CD4-positive, CD25-positive, alpha-beta regulatory T cell (primary cell): ENCODE results near the gene TMPRSS4. TPM values are rescaled to one million over a fixed set of nuclear protein-coding genes. Genes with fewer than 3 reads are reported as not detected.

Experiments used
- ATAC-seq, 2 donors: fragments of 150-1000 bp; cut with Tn5 transposase; one replicate each; pipeline ENCODE4 v1.10.0; 2021; ENCODE audit warnings: low read depth in 2 of 2, moderate number of reproducible peaks in 2 of 2, moderate library complexity in 1 of 2
- DNase-seq, 3 donors: peaks; one replicate each; pipeline versions ENCODE4 v3.0.0 to v3.0.0-alpha.2; 2012 to 2022; ENCODE audit warnings: mixed read lengths in 1 of 3
- H3K27ac ChIP-seq: one replicate; pipeline ENCODE4 v1.7.0; 2013; ENCODE audit warnings: mild to moderate bottlenecking, low read length; ENCODE audit not compliant: insufficient read depth, poor library complexity, severe bottlenecking
- H3K27me3 ChIP-seq: one replicate; pipeline ENCODE4 v1.7.0; 2013; ENCODE audit warnings: low read length; ENCODE audit not compliant: control insufficient read depth, insufficient read depth
- H3K36me3 ChIP-seq: one replicate; pipeline ENCODE4 v1.7.0; 2013; ENCODE audit warnings: mild to moderate bottlenecking, low read length, moderate library complexity; ENCODE audit not compliant: control insufficient read depth, insufficient read depth
- H3K4me1 ChIP-seq: 2 replicates; pipeline ENCODE4 v1.7.0; 2013; ENCODE audit warnings: mild to moderate bottlenecking, low read length; ENCODE audit not compliant: insufficient read depth, control insufficient read depth, poor library complexity, severe bottlenecking
- H3K4me3 ChIP-seq: one replicate; pipeline ENCODE4 v1.7.0; 2013; ENCODE audit warnings: low read depth, mild to moderate bottlenecking, low read length, moderate library complexity
- H3K9me3 ChIP-seq, 2 experiments: 1 replicate in 1 of 2; 2 replicates in 1 of 2; pipeline ENCODE4 v1.7.0; 2013; ENCODE audit warnings: low read length in 2 of 2, mild to moderate bottlenecking in 1 of 2, moderate library complexity in 1 of 2; ENCODE audit not compliant: control insufficient read depth in 2 of 2
- H3K27ac Mint-ChIP-seq, 3 donors: one replicate each; pipeline ENCODE4 v1.8.0; 2020 to 2022; ENCODE audit warnings: mild to moderate bottlenecking in 3 of 3, mixed read lengths in 3 of 3, moderate library complexity in 2 of 3
- H3K27me3 Mint-ChIP-seq: one replicate; pipeline ENCODE4 v1.8.0; 2022; ENCODE audit warnings: mild to moderate bottlenecking, mixed read lengths
- H3K36me3 Mint-ChIP-seq: one replicate; pipeline ENCODE4 v1.8.0; 2020; ENCODE audit warnings: mixed read lengths
- H3K4me1 Mint-ChIP-seq, 4 donors: one replicate each; pipeline ENCODE4 v1.8.0; 2020 to 2022; ENCODE audit warnings: mixed read lengths in 4 of 4, mild to moderate bottlenecking in 1 of 4
- H3K4me3 Mint-ChIP-seq, 4 donors: one replicate each; pipeline ENCODE4 v1.8.0; 2020 to 2022; ENCODE audit warnings: mild to moderate bottlenecking in 4 of 4, mixed read lengths in 4 of 4, moderate library complexity in 3 of 4
- H3K9me3 Mint-ChIP-seq, 7 donors: one replicate each; pipeline ENCODE4 v1.8.0; 2020 to 2022; ENCODE audit warnings: mixed read lengths in 7 of 7, mild to moderate bottlenecking in 3 of 7, moderate library complexity in 2 of 7
- polyA plus RNA-seq, 4 donors: library from polyadenylated mRNA; unstranded; fragments of 300-500 nt; fragmentation: Illumina TruSeq; gene quantifications; one replicate each; pipeline ENCODE4 v1.2.3, GENCODE V29; 2021
- total RNA-seq: library from RNA; stranded (reverse); gene quantifications from one replicate; pipeline ENCODE4 v1.2.3, GENCODE V29; 2022

The TMPRSS4 gene
- total and polyA plus RNA-seq, 5 donors from 2014 or later = not detected

- H3K9me3 ChIP-seq = no peaks in the 10 kb centered on the region
- DNase-seq = no peak
- Mint-ChIP-seq H3K27me3 (peaks cover 32% of the 10 kb centered on the region), H3K27ac (no peak overlapping the region), H3K4me1 (no peaks in the 10 kb centered on the region), H3K4me3 (no peak overlapping the region), H3K9me3 (peaks cover 0 to 1% (median 0%) of the 10 kb centered on the region in 7 donors), H3K36me3 (no peaks in the 10 kb centered on the region)
- H3K4me1 ChIP-seq = no peaks in the 10 kb centered on the region
- H3K4me3 ChIP-seq = no peak overlapping the region
- no peak for ATAC-seq
- no peak overlapping the region for H3K27ac ChIP-seq
- H3K27me3 ChIP-seq = peaks cover 12% of the 10 kb centered on the region
- H3K36me3 ChIP-seq = no peaks in the 10 kb centered on the region
These were observed 58.9 kb downstream of the TMPRSS4 start for GRCh38 chr11:118135796-118136165.

GRCh38 chr11:118136341-118136740 lies 59.5 kb downstream of the TMPRSS4 start:
- no peaks in the 10 kb centered on the region for H3K4me1 Mint-ChIP-seq
- H3K36me3 ChIP-seq = no peaks in the 10 kb centered on the region
- no peaks in the 10 kb centered on the region for H3K36me3 Mint-ChIP-seq
- H3K27me3 ChIP-seq = peaks cover 12% of the 10 kb centered on the region
- no peak overlapping the region for H3K4me3 ChIP-seq
- no peak overlapping the region for H3K27ac ChIP-seq
- H3K9me3 ChIP-seq = no peaks in the 10 kb centered on the region
- peak overlapping the region in 1 of 4 donors; percentile 34 for H3K4me3 Mint-ChIP-seq
- H3K4me1 ChIP-seq = no peaks in the 10 kb centered on the region
- peaks cover 35% of the 10 kb centered on the region for H3K27me3 Mint-ChIP-seq
- DNase-seq (no peak), ATAC-seq (no peak)
- no peaks in the 10 kb centered on the region for H3K9me3 Mint-ChIP-seq
- H3K27ac Mint-ChIP-seq = no peak overlapping the region

- H3K27me3 Mint-ChIP-seq = peaks cover 40% of the 10 kb centered on the region
These were observed 59.9 kb downstream of the TMPRSS4 start for GRCh38 chr11:118136801-118137200.

GRCh38 chr11:118138839-118139420 lies 62.1 kb downstream of the TMPRSS4 start:
- Mint-ChIP-seq H3K4me3 (no peak overlapping the region), H3K27me3 (peaks cover 51% of the 10 kb centered on the region), H3K4me1 (no peaks in the 10 kb centered on the region), H3K27ac (peak overlapping the region in 1 of 3 donors; percentile 72), H3K36me3 (no peaks in the 10 kb centered on the region), H3K9me3 (no peaks in the 10 kb centered on the region)
- Histone ChIP-seq H3K36me3 (no peaks in the 10 kb centered on the region), H3K4me3 (no peak overlapping the region), H3K27ac (no peak overlapping the region), H3K4me1 (no peaks in the 10 kb centered on the region), H3K27me3 (peaks cover 26% of the 10 kb centered on the region), H3K9me3 (no peaks in the 10 kb centered on the region)
- DNase-seq = no peak
- ATAC-seq = no peak

More at GRCh38 chr11:118136801-118137200, 59.9 kb downstream of the TMPRSS4 start:
- no peaks in the 10 kb centered on the region for H3K36me3 ChIP-seq
- no peak overlapping the region for H3K4me3 ChIP-seq
- H3K27ac ChIP-seq = no peak overlapping the region
- Mint-ChIP-seq H3K36me3 (no peaks in the 10 kb centered on the region), H3K27ac (no peak overlapping the region), H3K4me3 (peak overlapping the region in 1 of 4 donors; percentile 34), H3K4me1 (no peaks in the 10 kb centered on the region), H3K9me3 (no peaks in the 10 kb centered on the region)
- no peak for ATAC-seq
- no peaks in the 10 kb centered on the region for H3K9me3 ChIP-seq
- no peaks in the 10 kb centered on the region for H3K4me1 ChIP-seq
- no peak for DNase-seq
- H3K27me3 ChIP-seq = peaks cover 12% of the 10 kb centered on the region

- peaks cover 52% of the 10 kb centered on the region for H3K27me3 Mint-ChIP-seq
- ATAC-seq = no peak
- H3K27me3 ChIP-seq = peaks cover 29% of the 10 kb centered on the region
These were observed 62.7 kb downstream of the TMPRSS4 start for GRCh38 chr11:118139578-118139977.

GRCh38 chr11:118142081-118142480 lies 65.2 kb downstream of the TMPRSS4 start:
- no peaks in the 10 kb centered on the region for H3K36me3 ChIP-seq
- no peaks in the 10 kb centered on the region for H3K9me3 ChIP-seq
- peaks cover 0 to 3% (median 0%) of the 10 kb centered on the region in 4 donors for H3K4me1 Mint-ChIP-seq
- peaks cover 7% of the 10 kb centered on the region for H3K4me1 ChIP-seq
- H3K4me3 ChIP-seq = no peak overlapping the region
- ATAC-seq (no peak), DNase-seq (no peak)
- H3K9me3 Mint-ChIP-seq = peaks cover 0 to 1% (median 0%) of the 10 kb centered on the region in 7 donors
- H3K4me3 Mint-ChIP-seq = no peak overlapping the region
- H3K27me3 Mint-ChIP-seq = peaks cover 63% of the 10 kb centered on the region
- H3K27ac Mint-ChIP-seq = no peak overlapping the region
- H3K36me3 Mint-ChIP-seq = no peaks in the 10 kb centered on the region
- peaks cover 29% of the 10 kb centered on the region for H3K27me3 ChIP-seq
- H3K27ac ChIP-seq = no peak overlapping the region

More at GRCh38 chr11:118139578-118139977, 62.7 kb downstream of the TMPRSS4 start:
- DNase-seq = no peak
- Histone ChIP-seq H3K36me3 (no peaks in the 10 kb centered on the region), H3K27ac (no peak overlapping the region), H3K9me3 (no peaks in the 10 kb centered on the region), H3K4me3 (no peak overlapping the region), H3K4me1 (no peaks in the 10 kb centered on the region)
- H3K27ac Mint-ChIP-seq = no peak overlapping the region
- no peaks in the 10 kb centered on the region for H3K4me1 Mint-ChIP-seq
- no peak overlapping the region for H3K4me3 Mint-ChIP-seq
- H3K9me3 Mint-ChIP-seq = no peaks in the 10 kb centered on the region
- no peaks in the 10 kb centered on the region for H3K36me3 Mint-ChIP-seq

- peak in 1 of 3 donors; percentile 17 for DNase-seq
- H3K36me3 ChIP-seq = no peaks in the 10 kb centered on the region
- Mint-ChIP-seq H3K9me3 (peaks cover 0 to 1% (median 0%) of the 10 kb centered on the region in 7 donors), H3K27ac (no peak overlapping the region), H3K27me3 (peaks cover 70% of the 10 kb centered on the region), H3K4me1 (peaks cover 0 to 3% (median 0%) of the 10 kb centered on the region in 4 donors), H3K36me3 (no peaks in the 10 kb centered on the region), H3K4me3 (no peak overlapping the region)
- H3K9me3 ChIP-seq = no peaks in the 10 kb centered on the region
- peak in 1 of 2 donors; percentile 23 for ATAC-seq
- H3K4me3 ChIP-seq = no peak overlapping the region
- no peak overlapping the region for H3K27ac ChIP-seq
- peaks cover 7% of the 10 kb centered on the region for H3K4me1 ChIP-seq
- peaks cover 29% of the 10 kb centered on the region for H3K27me3 ChIP-seq
These were observed 65.9 kb downstream of the TMPRSS4 start for GRCh38 chr11:118142809-118143208.

- H3K36me3 ChIP-seq = no peaks in the 10 kb centered on the region
- Mint-ChIP-seq H3K36me3 (no peaks in the 10 kb centered on the region), H3K27ac (peak overlapping the region in 1 of 3 donors; percentile 42), H3K4me1 (peaks cover 0 to 3% (median 0%) of the 10 kb centered on the region in 4 donors), H3K27me3 (peaks cover 75% of the 10 kb centered on the region), H3K9me3 (peaks cover 0 to 1% (median 0%) of the 10 kb centered on the region in 7 donors), H3K4me3 (peak overlapping the region in 1 of 4 donors; percentile 40)
- peaks cover 26% of the 10 kb centered on the region for H3K27me3 ChIP-seq
- no peaks in the 10 kb centered on the region for H3K9me3 ChIP-seq
- no peak for DNase-seq
- H3K4me3 ChIP-seq = no peak overlapping the region
- no peak for ATAC-seq
- no peak overlapping the region for H3K27ac ChIP-seq
- peaks cover 7% of the 10 kb centered on the region for H3K4me1 ChIP-seq
These were observed 66.8 kb downstream of the TMPRSS4 start for GRCh38 chr11:118143661-118144185.
